ENCODE results near the gene SLC9B2. TPM values are rescaled to one million over a fixed set of nuclear protein-coding genes. Genes with fewer than 3 reads are reported as not detected.

The SLC9B2 gene
- total and polyA plus RNA-seq, 2 donors (not counting 1 experiment from before 2014, with no cell fraction given) = 16.4 to 37.6 TPM

- H3K27me3 ChIP-seq (replicated peaks in 1 of 4; ENCODE audit: control extremely low read depth in 1 of 4, control insufficient read depth in 3 of 4, insufficient read depth in 4 of 4, low read length in 3 of 4) = no peaks in the 10 kb centered on the region
- H4K20me1 ChIP-seq (ENCODE audit: control insufficient read depth, insufficient read depth, low read length, poor library complexity, severe bottlenecking) = no peaks in the 10 kb centered on the region
- Mint-ChIP-seq H3K4me1 (no peaks in the 10 kb centered on the region), H3K27me3 (no peaks in the 10 kb centered on the region), H3K4me3 (no peak overlapping the region), H3K9me3 (ENCODE audit: insufficient read depth) (no peaks in the 10 kb centered on the region), H3K27ac (no peak overlapping the region)
- H3K9me3 ChIP-seq (ENCODE audit: control extremely low read depth in 1 of 3, control insufficient read depth in 2 of 3, insufficient read depth in 1 of 3, low read length in 2 of 3) = peaks cover 0 to 5% (median 3%) of the 10 kb centered on the region in 3 donors
- TF ChIP-seq EZH2 (IDR thresholded peaks at IDR 0.05; ENCODE audit: borderline replicate concordance, insufficient read depth, low read depth, low read length, poor library complexity, severe bottlenecking) (no peak), CTCF (IDR thresholded peaks at IDR 0.05) (no peak)
- no peaks in the 10 kb centered on the region for H3K36me3 ChIP-seq (replicated peaks in 1 of 2; ENCODE audit: control extremely low read depth in 1 of 2, control insufficient read depth in 1 of 2, extremely low read depth in 1 of 2, insufficient read depth in 2 of 2, low read length in 1 of 2)
- ATAC-seq (ENCODE audit: low read depth) (no peak), DNase-seq (no peak)
- no peaks in the 10 kb centered on the region for H3K4me1 ChIP-seq (ENCODE audit: control insufficient read depth in 2 of 2, insufficient read depth in 2 of 2, low read length in 2 of 2)
- ChIA-PET POLR2A (no interaction called here), CTCF (no interaction called here)
- no peak overlapping the region for H3K4me2 ChIP-seq (replicated peaks; ENCODE audit: low read depth, low read length, poor library complexity, severe bottlenecking)
- H3K9ac ChIP-seq (ENCODE audit: low read length) = no peak overlapping the region
- intact Hi-C loops (cut with micrococcal nuclease) = no loop called here
- WGBS (ENCODE audit: insufficient coverage) = no CpG with 5 or more reads among the region's 1 CpG
- H3K4me3 ChIP-seq (ENCODE audit: control extremely low read depth in 1 of 5, extremely low read depth in 1 of 5, insufficient read depth in 1 of 5, low read depth in 2 of 5, low read length in 4 of 5) = no peak overlapping the region
- H3K79me2 ChIP-seq (ENCODE audit: control insufficient read depth, insufficient read depth, low read length) = no peaks in the 10 kb centered on the region
- H3K27ac ChIP-seq (ENCODE audit: low read length in 2 of 2) = no peak overlapping the region
- no peak overlapping the region for H2AFZ ChIP-seq (ENCODE audit: insufficient read depth, low read depth, low read length, poor library complexity, severe bottlenecking)
Observed at GRCh38 chr4:102988429-102989020, 88.0 kb downstream of the SLC9B2 start.

DNA sequence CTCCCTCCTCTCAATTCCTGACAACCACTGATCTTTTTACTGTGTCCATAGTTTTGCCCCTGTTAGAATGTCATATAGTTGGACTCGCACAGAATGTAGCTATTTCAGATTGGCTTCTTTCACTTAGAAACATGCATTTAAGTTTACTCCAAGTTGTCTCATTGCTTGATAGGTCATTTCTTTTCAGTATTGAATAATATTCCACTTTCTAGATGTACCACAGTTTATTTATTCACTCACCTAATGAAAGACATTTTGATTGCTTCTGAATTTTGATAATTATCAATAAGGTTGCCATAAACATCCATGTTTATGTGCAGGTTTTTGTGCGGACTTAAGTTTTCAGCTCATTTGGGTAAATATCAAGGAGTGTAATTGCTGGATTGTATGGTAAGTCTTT is 95.6 kb downstream of the SLC9B2 start:
- intact Hi-C loops (cut with micrococcal nuclease) = no loop called here

More for the DNA sequence above, 95.6 kb downstream of the SLC9B2 start:
- peaks cover 4% of the 10 kb centered on the region for H3K9me3 Mint-ChIP-seq (ENCODE audit: insufficient read depth)
- Histone ChIP-seq H3K27me3 (replicated peaks in 1 of 4; ENCODE audit: control extremely low read depth in 1 of 4, control insufficient read depth in 3 of 4, insufficient read depth in 4 of 4, low read length in 3 of 4) (no peaks in the 10 kb centered on the region), H3K27ac (ENCODE audit: low read length in 2 of 2) (no peak overlapping the region), H3K9ac (ENCODE audit: low read length) (no peak overlapping the region), H3K4me3 (ENCODE audit: control extremely low read depth in 1 of 5, extremely low read depth in 1 of 5, insufficient read depth in 1 of 5, low read depth in 2 of 5, low read length in 4 of 5) (no peak overlapping the region), H3K9me3 (ENCODE audit: control extremely low read depth in 1 of 3, control insufficient read depth in 2 of 3, insufficient read depth in 1 of 3, low read length in 2 of 3) (no peaks in the 10 kb centered on the region), H2AFZ (ENCODE audit: insufficient read depth, low read depth, low read length, poor library complexity, severe bottlenecking) (no peak overlapping the region), H3K4me1 (ENCODE audit: control insufficient read depth in 2 of 2, insufficient read depth in 2 of 2, low read length in 2 of 2) (no peaks in the 10 kb centered on the region), H3K36me3 (replicated peaks in 1 of 2; ENCODE audit: control extremely low read depth in 1 of 2, control insufficient read depth in 1 of 2, extremely low read depth in 1 of 2, insufficient read depth in 2 of 2, low read length in 1 of 2) (no peaks in the 10 kb centered on the region), H3K4me2 (replicated peaks; ENCODE audit: low read depth, low read length, poor library complexity, severe bottlenecking) (no peak overlapping the region), H3K79me2 (ENCODE audit: control insufficient read depth, insufficient read depth, low read length) (no peaks in the 10 kb centered on the region), H4K20me1 (ENCODE audit: control insufficient read depth, insufficient read depth, low read length, poor library complexity, severe bottlenecking) (no peaks in the 10 kb centered on the region)
- ChIA-PET POLR2A (no interaction called here), CTCF (no interaction called here)
- no peak for TF ChIP-seq EZH2 (IDR thresholded peaks at IDR 0.05; ENCODE audit: borderline replicate concordance, insufficient read depth, low read depth, low read length, poor library complexity, severe bottlenecking)
- no peak for TF ChIP-seq CTCF (IDR thresholded peaks at IDR 0.05)
- no CpG with 5 or more reads among the region's 2 CpGs for WGBS (ENCODE audit: insufficient coverage)
- no peaks in the 10 kb centered on the region for H3K27me3 Mint-ChIP-seq
- no peaks in the 10 kb centered on the region for H3K4me1 Mint-ChIP-seq
- no peak overlapping the region for H3K27ac Mint-ChIP-seq
- H3K4me3 Mint-ChIP-seq = no peak overlapping the region
- DNase-seq (no peak), ATAC-seq (ENCODE audit: low read depth) (no peak)

Other genes starting within 250 kb of the SLC9B2 start
- gene UBE2D3, start 249.2 kb downstream of the SLC9B2 start, total RNA-seq = 261 and 264 TPM in 2 replicates
- gene UBE2D3, start 249.2 kb downstream of the SLC9B2 start, polyA plus RNA-seq = 223 and 376 TPM in 2 replicates
- 15.1 and 16.0 TPM in 2 replicates for gene CISD2, start 207.8 kb downstream of the SLC9B2 start, total RNA-seq
- 5.0 and 11.1 TPM in 2 replicates for gene CISD2, start 207.8 kb downstream of the SLC9B2 start, polyA plus RNA-seq
- gene SLC9B1, start 57.1 kb downstream of the SLC9B2 start, total RNA-seq = 1.9 and 2.1 TPM in 2 replicates
- gene SLC9B1, start 57.1 kb downstream of the SLC9B2 start, polyA plus RNA-seq = 2.2 and 3.8 TPM in 2 replicates
- 8.8 and 12.6 TPM in 2 replicates for gene BDH2, start 23.1 kb upstream of the SLC9B2 start, total RNA-seq
- gene BDH2, start 23.1 kb upstream of the SLC9B2 start, polyA plus RNA-seq = 9.1 and 16.4 TPM in 2 replicates
- gene CENPE, start 121.6 kb upstream of the SLC9B2 start, total RNA-seq = 2.1 and 2.8 TPM in 2 replicates
- gene CENPE, start 121.6 kb upstream of the SLC9B2 start, polyA plus RNA-seq = 0.15 and 0.22 TPM in 2 replicates

Measured in B cell (primary cell).